ENCODE data around the gene TIE1.

The TIE1 gene

GRCh38 chr1:43274125-43274803 lies 26.5 kb upstream of the TIE1 start:
- no peak for DNase-seq

- no peak for DNase-seq
Observed at GRCh38 chr1:43274804-43275180, 26.0 kb upstream of the TIE1 start.

DNA sequence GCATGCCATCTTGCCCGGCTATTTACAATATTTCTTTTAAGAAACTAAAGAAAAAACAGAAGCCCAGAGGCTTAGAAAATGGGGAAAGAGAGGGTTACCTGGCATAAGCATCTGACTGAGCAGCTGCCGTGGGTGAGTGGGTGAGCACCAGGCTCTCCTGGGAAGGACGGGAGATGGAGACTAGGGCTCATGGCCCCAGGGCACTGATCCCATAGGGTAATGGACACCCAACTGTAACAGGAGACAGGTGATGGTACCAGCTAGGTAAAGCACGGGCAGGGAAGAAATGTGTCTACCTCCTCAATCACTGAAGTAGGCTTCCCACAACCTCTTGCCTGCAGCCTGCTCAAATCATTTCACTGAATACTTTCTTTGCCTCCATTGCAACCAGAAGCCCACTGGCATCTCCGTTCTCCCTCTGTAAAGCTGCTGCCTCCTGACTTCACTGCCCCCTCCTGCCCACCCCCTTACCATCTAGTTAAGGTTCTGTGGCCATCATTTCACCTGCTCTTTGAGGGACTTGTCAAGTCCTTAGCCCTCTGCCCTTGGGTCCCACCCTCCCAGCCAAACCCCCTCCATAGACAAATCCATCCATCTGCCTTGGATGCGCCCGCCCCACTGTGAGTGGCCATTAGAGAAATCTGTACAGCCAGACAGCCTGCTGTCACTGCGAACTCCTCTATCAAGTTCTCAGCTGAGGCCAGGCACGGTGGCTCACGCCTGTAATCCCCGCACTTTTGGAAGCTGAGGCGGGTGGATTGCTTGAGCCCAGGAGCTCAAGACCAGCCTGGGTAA lies 24.8 kb upstream of the TIE1 start:
- no peak for DNase-seq

DNA sequence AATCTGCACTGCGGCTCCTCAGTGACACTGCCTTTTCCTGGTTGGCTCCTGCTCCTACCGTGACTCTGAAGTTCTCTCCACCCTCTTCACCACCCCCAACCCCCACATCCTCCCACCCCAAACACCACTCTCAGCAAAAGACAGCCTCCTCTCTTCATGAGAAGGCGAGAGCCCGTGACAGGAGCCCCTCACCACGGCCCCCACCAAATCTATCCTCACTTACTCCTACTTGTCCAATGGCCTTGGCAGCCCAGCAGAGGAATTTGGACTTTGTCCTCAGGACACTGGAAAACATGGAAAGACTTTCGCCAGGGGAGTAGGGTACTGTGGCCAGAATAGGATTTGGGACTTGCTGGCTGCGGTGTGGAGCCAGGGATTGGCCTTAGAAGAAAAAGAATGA lies 24.1 kb upstream of the TIE1 start:
- DNase-seq = no peak

DNA sequence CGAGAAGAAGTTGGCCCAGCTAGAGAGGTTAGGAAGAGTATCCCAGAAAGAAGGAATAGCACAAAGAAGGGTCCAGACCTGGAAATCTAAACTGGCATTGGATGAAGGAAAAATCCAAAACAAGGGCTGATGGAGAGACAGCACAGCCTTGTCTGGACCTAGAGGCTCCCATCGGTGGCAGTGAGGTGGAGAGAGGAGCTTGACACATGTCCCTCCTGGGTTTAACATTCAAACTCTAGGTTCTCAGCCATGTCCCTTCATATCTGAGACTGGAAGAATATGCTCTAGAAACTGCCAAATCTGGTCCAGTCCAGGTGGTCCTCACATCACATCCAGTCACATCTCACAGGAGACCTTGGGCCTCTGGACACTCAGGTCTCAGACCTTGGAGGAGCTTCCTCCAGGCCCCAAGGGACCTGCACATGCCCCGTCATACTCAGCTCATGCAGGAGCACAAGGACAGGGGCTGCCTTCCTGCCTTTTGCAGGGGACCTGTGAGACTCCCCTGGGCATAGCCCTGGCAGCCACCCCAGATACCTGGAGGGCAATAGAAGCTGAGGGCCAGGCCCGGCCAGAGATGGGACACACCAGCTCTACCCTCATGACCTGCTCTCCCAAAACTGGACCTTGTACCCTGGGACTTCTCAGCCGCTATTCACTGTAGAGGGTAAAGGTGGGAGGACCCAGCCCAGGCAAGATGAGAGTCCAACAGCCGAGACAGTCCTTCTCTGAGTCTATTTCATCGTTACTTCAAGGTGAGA lies 23.5 kb upstream of the TIE1 start:
- DNase-seq = no peak

DNA sequence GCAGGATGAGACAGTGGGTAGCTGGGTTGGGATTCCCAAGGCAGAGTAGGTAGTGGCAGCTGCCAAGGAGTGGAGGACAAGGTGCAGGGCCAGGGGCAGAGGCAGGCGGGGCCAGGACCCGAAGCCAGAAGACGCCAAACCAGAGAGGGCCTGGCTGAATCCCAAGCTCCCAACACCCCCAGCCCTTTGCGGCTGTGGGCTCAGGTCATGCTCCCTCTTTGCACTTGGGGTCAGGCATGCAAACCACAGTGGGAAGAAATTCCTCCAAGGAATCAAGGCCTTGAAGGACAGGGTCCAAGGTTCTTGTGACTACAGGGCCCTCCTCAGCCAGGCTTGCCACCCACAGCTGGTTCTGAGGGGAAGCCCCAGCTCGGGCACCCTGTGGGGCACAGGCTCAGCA lies 21.6 kb upstream of the TIE1 start:
- DNase-seq = no peak

DNA sequence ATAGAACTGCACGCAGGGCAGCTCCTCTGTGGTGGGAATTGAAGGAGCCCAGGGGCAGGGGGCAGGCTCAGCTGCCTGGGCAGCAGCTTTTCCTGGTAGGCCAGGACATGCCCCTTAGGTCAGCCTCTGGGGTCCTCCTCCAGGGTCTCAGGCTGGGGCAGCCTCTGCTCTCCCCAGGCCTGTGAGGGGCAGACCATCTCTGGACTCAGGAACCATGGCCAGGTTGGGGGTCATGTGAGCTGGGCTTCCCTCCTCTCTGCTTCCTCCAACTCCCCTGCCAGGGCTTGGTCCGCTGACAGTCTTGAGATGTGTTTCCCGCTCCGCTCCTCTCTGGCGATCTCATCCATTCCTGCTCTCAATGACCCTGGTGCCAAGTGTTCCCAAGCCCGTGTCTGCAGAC lies 21.1 kb upstream of the TIE1 start:
- DNase-seq = no peak

GRCh38 chr1:43280692-43281091 lies 20.1 kb upstream of the TIE1 start:
- DNase-seq = no peak

DNA sequence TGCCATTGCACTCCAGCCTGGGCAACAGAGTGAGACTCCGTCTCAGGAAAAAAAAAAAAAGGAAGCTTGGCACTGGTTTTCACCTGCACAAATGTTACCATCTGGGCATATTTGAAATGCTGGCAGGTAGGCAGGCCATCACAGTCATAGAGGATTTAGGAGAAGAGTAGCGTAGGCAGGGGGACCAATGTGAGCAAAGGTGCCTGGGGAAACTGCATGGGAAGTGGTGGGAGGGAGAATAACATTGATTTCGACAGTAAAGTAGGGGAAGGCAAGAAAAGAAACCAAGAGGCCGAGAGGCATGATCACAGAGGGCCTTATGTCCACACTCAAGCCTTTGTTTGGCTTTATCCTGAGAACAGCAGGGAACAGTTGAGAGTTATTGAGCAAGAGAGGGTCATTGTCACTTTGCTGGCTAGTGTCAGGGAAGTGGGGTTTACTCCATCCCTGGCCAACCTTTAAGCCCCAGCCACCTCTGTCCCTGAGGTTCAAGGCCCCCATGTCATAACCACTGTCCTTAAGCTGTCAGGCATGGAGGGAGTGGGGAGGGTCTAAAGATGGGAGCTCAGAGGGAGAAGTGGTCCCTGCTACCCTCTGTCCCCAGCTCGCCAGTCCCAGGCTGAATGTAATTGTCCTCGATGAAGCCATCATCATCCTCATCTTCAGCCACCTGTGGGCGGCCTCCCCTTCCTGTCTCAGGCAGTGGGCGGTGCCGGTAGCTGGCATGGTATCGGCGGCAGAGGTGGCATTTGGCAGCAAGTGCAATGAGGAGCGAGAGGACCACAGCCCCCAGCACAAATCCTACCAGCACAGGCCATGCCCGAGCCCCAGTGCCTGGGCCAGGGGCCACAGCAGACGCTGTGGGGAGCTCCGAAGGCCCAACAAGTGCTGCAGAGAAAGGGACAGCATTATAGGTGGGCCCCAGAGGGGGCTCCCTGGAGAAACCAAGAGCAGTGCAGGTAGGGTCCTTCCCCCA lies 18.3 kb upstream of the TIE1 start:
- no peak for DNase-seq

- no peak for DNase-seq
Observed at GRCh38 chr1:43284065-43284464, 16.7 kb upstream of the TIE1 start.

DNA sequence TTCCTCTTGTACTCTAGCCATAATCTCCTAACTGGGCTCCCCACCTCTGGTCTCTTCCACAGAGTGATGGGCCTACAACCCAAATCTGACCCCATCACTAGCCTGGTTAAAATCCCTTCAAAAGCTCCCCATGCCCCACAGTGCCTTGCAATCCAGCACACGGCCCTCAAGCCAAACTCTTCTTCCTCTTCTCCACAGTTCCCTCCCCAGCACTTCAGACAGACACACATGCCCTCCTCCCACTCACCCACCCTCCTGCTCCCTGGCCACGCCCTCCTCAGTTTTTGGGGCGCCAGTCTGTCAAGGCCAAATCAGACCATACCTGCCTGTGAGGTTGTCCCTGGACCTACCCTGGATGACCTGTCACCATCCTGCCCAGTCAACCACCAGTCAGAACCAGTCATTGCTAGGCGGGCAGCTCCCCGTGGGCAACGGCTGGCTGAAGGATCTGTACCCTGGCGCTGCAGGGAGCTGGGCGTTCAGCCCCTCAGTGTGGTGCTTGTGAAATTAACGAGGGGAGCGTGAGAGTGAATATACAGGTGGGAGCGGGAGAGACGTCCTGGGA lies 16.2 kb upstream of the TIE1 start:
- no peak for DNase-seq

DNA sequence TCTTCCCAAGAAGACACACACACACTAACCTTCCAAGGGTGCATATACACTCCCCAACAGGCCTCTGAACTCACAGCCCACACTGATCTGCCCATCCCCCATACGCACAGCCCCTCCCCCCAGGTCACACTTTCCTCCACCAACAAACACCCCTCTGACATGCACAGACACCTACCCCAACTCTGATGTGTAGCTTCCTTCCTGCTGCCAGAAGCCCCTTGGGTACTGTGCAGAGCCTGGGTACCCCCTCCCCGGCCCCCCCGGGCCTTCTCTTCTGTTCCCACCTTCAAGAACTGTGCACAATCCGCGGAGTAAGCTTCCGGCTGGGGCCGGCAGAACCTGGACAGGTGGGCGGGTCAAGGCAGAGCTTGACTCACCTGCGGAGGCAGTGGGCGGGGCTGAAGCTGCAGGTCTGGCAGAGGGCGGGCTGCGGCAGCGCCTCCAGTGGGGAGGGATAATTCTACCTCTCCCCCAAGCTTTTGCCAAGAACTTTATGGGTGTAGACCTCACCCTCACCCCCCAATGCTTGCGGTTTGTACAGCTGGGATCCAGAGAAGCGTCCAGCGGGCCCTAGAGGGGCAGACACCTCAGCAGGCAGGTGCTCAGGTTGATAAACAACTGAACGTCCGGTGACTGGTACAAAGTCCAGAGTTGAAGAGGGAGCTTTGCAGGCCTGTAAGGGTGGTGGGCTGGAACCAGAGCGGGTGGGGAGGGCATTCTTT lies 15.4 kb upstream of the TIE1 start, which contains the start of gene C1orf210:
TSS of gene C1orf210 (minus strand) at position 313 of the 722 bp plus-strand sequence. CDS start 2,311 bp downstream, outside the sequence.
- DNase-seq = no peak

GRCh38 chr1:43286115-43286514 lies 14.7 kb upstream of the TIE1 start:
- DNase-seq = no peak

- no peak for DNase-seq
Observed at GRCh38 chr1:43286533-43286932, 14.2 kb upstream of the TIE1 start.

DNA sequence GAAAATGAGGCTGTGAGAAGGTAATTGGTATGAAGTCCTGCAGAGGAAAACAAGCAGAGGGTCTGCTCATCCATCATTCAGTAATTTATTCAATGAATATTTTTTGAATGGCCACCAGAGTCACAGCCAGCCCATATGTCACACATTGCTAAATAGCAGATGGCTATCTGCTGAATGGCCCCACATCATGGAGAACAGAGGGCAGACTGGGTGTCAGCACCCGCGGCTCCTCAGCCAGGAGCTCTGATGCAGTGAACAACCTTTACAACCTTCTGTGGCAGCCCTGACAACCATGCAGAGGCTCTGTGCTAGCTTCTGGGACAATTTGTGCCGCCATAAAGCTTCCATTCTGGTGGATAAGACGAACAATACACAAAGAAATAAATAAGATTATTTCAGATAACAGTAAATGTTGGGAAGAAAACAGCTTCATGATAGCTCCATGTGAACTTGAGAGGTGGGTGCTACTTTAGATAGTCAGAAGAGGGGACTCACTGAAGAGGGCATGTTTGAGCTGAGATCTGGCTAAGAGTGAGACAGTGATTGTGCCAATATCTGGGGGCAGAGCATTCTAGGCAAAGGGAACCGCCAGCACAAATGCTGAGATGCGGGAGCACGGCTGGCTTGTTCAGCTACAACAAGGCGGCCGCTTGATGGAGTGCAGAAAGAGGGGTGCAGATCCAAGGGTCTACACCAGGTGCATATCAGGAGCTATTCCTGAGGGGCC lies 12.6 kb upstream of the TIE1 start:
- no peak for DNase-seq

DNA sequence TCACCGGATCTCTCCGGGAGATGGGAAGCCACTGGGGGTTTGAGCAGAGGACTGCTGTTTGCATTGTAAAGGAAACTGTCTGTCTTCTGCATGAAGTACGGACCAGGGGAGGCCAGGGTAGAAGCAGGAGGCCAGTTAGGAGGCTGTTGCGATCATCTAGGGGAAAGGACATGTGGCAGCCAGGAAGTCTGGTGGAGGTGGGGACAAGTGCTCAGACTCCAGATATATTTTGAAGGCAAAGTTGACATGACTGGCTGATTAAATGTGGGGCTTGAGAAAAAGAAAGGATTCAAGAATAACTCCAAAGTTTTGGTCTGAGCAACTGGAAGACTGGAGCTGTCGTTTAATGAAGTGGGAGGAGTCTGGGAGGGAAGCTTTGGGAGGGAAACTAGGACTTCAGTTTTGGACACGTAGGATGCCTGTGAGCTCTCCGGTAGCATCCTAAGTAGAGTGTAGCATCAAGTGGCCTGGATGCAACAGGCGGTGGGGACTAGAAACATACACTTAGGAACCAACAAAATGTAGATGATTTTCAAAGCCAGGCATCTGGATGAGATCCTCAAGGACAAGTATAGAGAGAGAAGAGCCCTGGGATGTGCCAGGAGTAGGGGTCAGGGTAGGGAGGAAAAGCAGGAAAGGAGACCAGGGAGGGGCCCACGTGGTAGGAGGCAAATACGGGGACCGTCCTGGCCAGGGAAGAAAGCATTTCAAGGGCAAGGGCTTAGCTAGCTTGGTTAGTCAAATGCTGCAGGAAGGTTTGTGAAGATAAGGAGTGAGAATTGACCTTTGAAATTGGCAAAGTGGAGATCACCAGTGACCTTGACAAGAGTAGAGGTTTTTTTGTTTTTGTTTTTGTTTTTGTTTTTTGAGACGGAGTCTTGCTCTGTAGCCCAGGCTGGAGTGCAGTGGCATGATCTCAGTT lies 11.7 kb upstream of the TIE1 start:
- no peak for DNase-seq

DNA sequence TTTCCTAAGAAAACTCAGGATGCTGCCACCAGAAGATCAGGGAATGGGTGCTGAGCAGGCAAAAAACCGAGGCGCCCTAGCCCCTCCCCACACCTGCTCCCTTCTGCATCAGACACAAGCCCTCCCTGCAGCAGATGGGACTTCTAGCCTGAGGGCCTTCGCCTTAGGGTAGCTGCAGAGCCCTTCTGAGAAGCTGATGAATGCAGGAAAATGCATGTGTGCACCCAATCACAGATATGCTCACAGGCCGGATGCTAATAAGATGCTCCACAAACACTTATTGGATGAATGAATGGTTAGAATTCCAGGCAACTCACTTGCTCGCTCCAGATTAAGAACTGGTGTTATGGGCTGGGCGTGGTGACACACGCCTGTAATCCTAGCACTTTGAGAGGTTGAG lies 8.6 kb upstream of the TIE1 start:
- no peak for DNase-seq

GRCh38 chr1:43292679-43293078 lies 8.1 kb upstream of the TIE1 start:
- no peak for DNase-seq

- no peak for DNase-seq
Observed at GRCh38 chr1:43293176-43293575, 7.6 kb upstream of the TIE1 start.

All from NCI-H1092 treated with DMSO at 0.1 percent for 48 hours (cell line).